CD4-positive, alpha-beta T cell treated with Interleukin-12 subunit alpha and Interleukin-12 subunit beta, for 1 hour (primary cell): ENCODE results near the gene POU2F2.

Experiments
- DNase-seq: peaks from one replicate; pipeline ENCODE4 v3.0.0-alpha.2; 2020

The POU2F2 gene

GRCh38 chr19:42099336-42099925 is 32.8 kb downstream of the POU2F2 start:
- no peak for DNase-seq

GRCh38 chr19:42098781-42099180 is 33.5 kb downstream of the POU2F2 start:
- no peak for DNase-seq

GRCh38 chr19:42097461-42097860 is 34.8 kb downstream of the POU2F2 start:
- no peak for DNase-seq

- DNase-seq = no peak
Observed at GRCh38 chr19:42096255-42096837, 35.9 kb downstream of the POU2F2 start.

GRCh38 chr19:42095814-42096230 is 36.4 kb downstream of the POU2F2 start:
- no peak for DNase-seq

- DNase-seq = no peak
Observed at GRCh38 chr19:42095142-42095813, 37.0 kb downstream of the POU2F2 start.

GRCh38 chr19:42093926-42094325 is 38.3 kb downstream of the POU2F2 start:
- DNase-seq = no peak

- no peak for DNase-seq
Observed at GRCh38 chr19:42093505-42093904, 38.7 kb downstream of the POU2F2 start.

GRCh38 chr19:42092350-42092749 is 39.9 kb downstream of the POU2F2 start:
- peak; percentile 54 for DNase-seq

- no peak for DNase-seq
Observed at GRCh38 chr19:42091742-42092141, 40.5 kb downstream of the POU2F2 start.

- no peak for DNase-seq
Observed at GRCh38 chr19:42091300-42091699, 40.9 kb downstream of the POU2F2 start.

GRCh38 chr19:42090672-42091071 is 41.6 kb downstream of the POU2F2 start:
- DNase-seq = peak; percentile 14

GRCh38 chr19:42089772-42090171 is 42.5 kb downstream of the POU2F2 start:
- DNase-seq = no peak

- DNase-seq = no peak
Observed at GRCh38 chr19:42089191-42089750, 43.0 kb downstream of the POU2F2 start.

GRCh38 chr19:42088471-42089190 is 43.6 kb downstream of the POU2F2 start:
- DNase-seq = no peak

GRCh38 chr19:42086770-42087550 is 45.3 kb downstream of the POU2F2 start:
- no peak for DNase-seq

- no peak for DNase-seq
Observed at GRCh38 chr19:42086188-42086736, 46.0 kb downstream of the POU2F2 start.

- no peak for DNase-seq
Observed at GRCh38 chr19:42083537-42083936, 48.7 kb downstream of the POU2F2 start.

GRCh38 chr19:42081584-42082203 is 50.6 kb downstream of the POU2F2 start:
- DNase-seq = peak; percentile 33

GRCh38 chr19:42080764-42081375 is 51.4 kb downstream of the POU2F2 start:
- DNase-seq = no peak
